Neural progenitor cell (in vitro differentiated cells): ENCODE measurements around the gene RBM26.

Source experiments
- CTCF ChIP-seq: fragments of 200-600 bp; sonication (generic); IDR thresholded peaks from 2 replicates; pipeline ENCODE4 v1.5.1; 2017; ENCODE audit warnings: antibody characterized with exemption, mild to moderate bottlenecking
- EZH2 ChIP-seq: fragments of 200-600 bp; sonication (generic); IDR thresholded peaks from 2 replicates; pipeline ENCODE4 v1.6.1; 2017; ENCODE audit warnings: antibody characterized with exemption, mild to moderate bottlenecking, moderate library complexity
- EZH2phosphoT487 ChIP-seq: fragments of 200-600 bp; sonication (generic); IDR thresholded peaks from 2 replicates; pipeline ENCODE4 v1.6.1; 2017; ENCODE audit warnings: antibody characterized with exemption

- TF ChIP-seq CTCF (no peak), EZH2phosphoT487 (no peak), EZH2 (no peak)
These were observed 2.9 kb downstream of the RBM26 start for GRCh38 chr13:79403113-79403512.
